ENCODE results near the gene RAB14.

GRCh38 chr9:121232251-121232650 is 30.6 kb upstream of the RAB14 start:
- TF ChIP-seq POLR2AphosphoS5 (IDR thresholded peaks at IDR 0.05; ENCODE audit: low read depth, low read length) (no peak), GABPA (IDR thresholded peaks at IDR 0.05; ENCODE audit: low read depth) (no peak), CTCF (IDR thresholded peaks at IDR 0.05) (no peak), EZH2phosphoT487 (IDR thresholded peaks at IDR 0.05; ENCODE audit: borderline replicate concordance, low read depth) (no peak), EP300 (IDR thresholded peaks at IDR 0.05; ENCODE audit: borderline replicate concordance in 1 of 2, low read depth in 1 of 2, low read length in 1 of 2) (no peak), USF1 (IDR thresholded peaks at IDR 0.05; ENCODE audit: borderline replicate concordance, low read depth) (no peak)
- TF ChIP-seq, protein P1, sequence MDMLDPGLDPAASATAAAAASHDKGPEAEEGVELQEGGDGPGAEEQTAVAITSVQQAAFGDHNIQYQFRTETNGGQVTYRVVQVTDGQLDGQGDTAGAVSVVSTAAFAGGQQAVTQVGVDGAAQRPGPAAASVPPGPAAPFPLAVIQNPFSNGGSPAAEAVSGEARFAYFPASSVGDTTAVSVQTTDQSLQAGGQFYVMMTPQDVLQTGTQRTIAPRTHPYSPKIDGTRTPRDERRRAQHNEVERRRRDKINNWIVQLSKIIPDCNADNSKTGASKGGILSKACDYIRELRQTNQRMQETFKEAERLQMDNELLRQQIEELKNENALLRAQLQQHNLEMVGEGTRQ (IDR thresholded peaks at IDR 0.05; ENCODE audit: borderline replicate concordance, low read depth, low read length) = no peak
- TF ChIP-seq, protein P2, sequence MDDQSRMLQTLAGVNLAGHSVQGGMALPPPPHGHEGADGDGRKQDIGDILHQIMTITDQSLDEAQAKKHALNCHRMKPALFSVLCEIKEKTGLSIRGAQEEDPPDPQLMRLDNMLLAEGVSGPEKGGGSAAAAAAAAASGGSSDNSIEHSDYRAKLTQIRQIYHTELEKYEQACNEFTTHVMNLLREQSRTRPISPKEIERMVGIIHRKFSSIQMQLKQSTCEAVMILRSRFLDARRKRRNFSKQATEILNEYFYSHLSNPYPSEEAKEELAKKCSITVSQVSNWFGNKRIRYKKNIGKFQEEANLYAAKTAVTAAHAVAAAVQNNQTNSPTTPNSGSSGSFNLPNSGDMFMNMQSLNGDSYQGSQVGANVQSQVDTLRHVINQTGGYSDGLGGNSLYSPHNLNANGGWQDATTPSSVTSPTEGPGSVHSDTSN (IDR thresholded peaks at IDR 0.05) = no peak

Measured in SK-N-SH (cell line).